ENCODE measurements around the gene XXYLT1. TPM values are rescaled to one million over a fixed set of nuclear protein-coding genes. Genes with fewer than 3 reads are reported as not detected.

Gene XXYLT1
- total RNA-seq, 1 experiment from 2014 or later: 7.3 TPM

DNA sequence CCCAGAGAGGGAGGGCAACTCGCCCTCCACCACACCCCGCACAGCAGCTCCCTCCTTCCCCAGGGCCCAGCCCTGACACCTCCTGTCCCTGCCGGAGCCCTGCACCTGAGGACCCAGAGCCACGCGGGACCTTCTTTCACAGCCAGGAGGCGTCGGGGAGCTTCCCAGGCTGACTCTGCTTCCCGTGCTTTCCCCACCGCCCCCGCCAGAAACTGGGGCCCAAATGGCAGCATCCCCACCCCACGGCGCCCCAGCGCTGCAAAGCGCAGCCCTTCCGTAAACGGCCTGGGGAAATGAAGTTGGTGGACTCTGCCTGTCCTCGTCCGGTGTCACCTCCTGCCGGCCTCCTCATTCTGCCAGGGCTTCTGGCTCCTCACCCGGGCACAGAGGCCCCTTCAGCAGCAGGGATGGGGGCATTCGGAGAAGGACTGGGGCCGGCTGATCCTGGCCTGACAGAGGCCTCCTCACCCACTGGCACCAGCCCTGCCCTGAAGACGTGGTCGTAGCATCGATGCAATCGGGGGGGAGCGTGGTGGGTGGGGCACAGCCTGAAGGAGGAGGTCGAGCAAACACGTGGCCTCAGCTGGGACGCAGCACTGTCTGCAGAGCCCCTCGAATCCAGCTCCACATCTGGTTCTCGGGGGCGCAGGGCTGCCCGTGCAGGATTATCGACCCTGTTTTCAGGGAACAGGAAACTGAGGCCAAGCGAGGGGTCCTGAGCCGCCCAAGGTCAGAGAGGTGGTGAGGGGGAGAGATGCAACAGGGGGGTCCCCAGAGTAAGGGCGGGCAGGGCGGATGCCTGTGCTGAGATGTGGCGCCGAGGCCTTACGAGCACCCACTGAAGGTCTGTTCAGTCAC lies 235.4 kb downstream of the XXYLT1 start:
- Histone ChIP-seq H3K4me3 (ENCODE audit: low read length) (no peak overlapping the region), H4K20me1 (ENCODE audit: insufficient read depth, low read depth, low read length) (no peaks in the 10 kb centered on the region)

GRCh38 chr3:195034541-195034940 lies 236.4 kb downstream of the XXYLT1 start:
- H3K4me3 ChIP-seq (ENCODE audit: low read length): no peak overlapping the region
- H3K36me3 ChIP-seq (ENCODE audit: insufficient read depth, low read length): no peaks in the 10 kb centered on the region

More for the DNA sequence above, 235.4 kb downstream of the XXYLT1 start:
- no peaks in the 10 kb centered on the region for H3K36me3 ChIP-seq (ENCODE audit: insufficient read depth, low read length)
- no peak overlapping the region for H2AFZ ChIP-seq (ENCODE audit: low read length)
- H3K9ac ChIP-seq (ENCODE audit: low read length): no peak overlapping the region
- no peaks in the 10 kb centered on the region for H3K27me3 ChIP-seq (ENCODE audit: low read length)
- no peak overlapping the region for H3K4me2 ChIP-seq (ENCODE audit: low read depth, low read length, poor library complexity, severe bottlenecking)
- H3K79me2 ChIP-seq (ENCODE audit: low read length): no peaks in the 10 kb centered on the region
- DNase-seq: no peak
- peaks cover 10% of the 10 kb centered on the region for H3K4me1 ChIP-seq (ENCODE audit: low read length)
- H3K27ac ChIP-seq (ENCODE audit: low read length): no peak overlapping the region
- no peaks in the 10 kb centered on the region for H3K9me2 ChIP-seq (replicated peaks; ENCODE audit: insufficient read depth, low read length)
- no peaks in the 10 kb centered on the region for H3K9me3 ChIP-seq (ENCODE audit: low read length)

DNA sequence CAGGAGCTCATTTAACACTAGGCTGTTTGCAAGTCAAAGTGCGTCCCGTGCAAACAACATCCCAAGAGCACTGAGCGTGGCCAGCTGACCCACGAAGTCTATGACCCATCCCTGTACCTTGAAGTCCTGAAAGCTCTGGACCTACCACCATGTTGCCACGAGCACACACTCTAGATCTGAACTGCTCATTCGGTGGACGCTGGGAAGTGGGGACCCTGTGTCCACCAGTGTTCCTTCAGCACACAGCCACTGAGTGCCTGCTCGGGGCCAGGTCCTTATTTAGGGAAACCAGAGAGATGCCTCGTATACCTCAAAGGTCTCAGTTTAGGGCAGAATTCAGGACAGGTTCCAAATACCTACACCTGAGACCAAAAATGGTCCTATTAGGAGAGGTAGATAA lies 236.9 kb downstream of the XXYLT1 start:
- no peak for DNase-seq
- no peak overlapping the region for H3K9ac ChIP-seq (ENCODE audit: low read length)
- no peaks in the 10 kb centered on the region for H4K20me1 ChIP-seq (ENCODE audit: insufficient read depth, low read depth, low read length)
- H3K4me3 ChIP-seq (ENCODE audit: low read length): no peak overlapping the region
- H2AFZ ChIP-seq (ENCODE audit: low read length): no peak overlapping the region
- H3K4me2 ChIP-seq (ENCODE audit: low read depth, low read length, poor library complexity, severe bottlenecking): no peak overlapping the region
- H3K79me2 ChIP-seq (ENCODE audit: low read length): no peaks in the 10 kb centered on the region
- no peaks in the 10 kb centered on the region for H3K9me3 ChIP-seq (ENCODE audit: low read length)
- no peak overlapping the region for H3K27ac ChIP-seq (ENCODE audit: low read length)
- H3K36me3 ChIP-seq (ENCODE audit: insufficient read depth, low read length): no peaks in the 10 kb centered on the region
- no peaks in the 10 kb centered on the region for H3K9me2 ChIP-seq (replicated peaks; ENCODE audit: insufficient read depth, low read length)
- no peaks in the 10 kb centered on the region for H3K27me3 ChIP-seq (ENCODE audit: low read length)
- H3K4me1 ChIP-seq (ENCODE audit: low read length): no peaks in the 10 kb centered on the region

More at GRCh38 chr3:195034541-195034940, 236.4 kb downstream of the XXYLT1 start:
- Histone ChIP-seq H3K4me2 (ENCODE audit: low read depth, low read length, poor library complexity, severe bottlenecking) (no peak overlapping the region), H3K4me1 (ENCODE audit: low read length) (peaks cover 2% of the 10 kb centered on the region), H2AFZ (ENCODE audit: low read length) (no peak overlapping the region), H3K27ac (ENCODE audit: low read length) (no peak overlapping the region), H3K27me3 (ENCODE audit: low read length) (no peaks in the 10 kb centered on the region), H4K20me1 (ENCODE audit: insufficient read depth, low read depth, low read length) (no peaks in the 10 kb centered on the region), H3K9me3 (ENCODE audit: low read length) (no peaks in the 10 kb centered on the region), H3K79me2 (ENCODE audit: low read length) (no peaks in the 10 kb centered on the region), H3K9me2 (replicated peaks; ENCODE audit: insufficient read depth, low read length) (no peaks in the 10 kb centered on the region), H3K9ac (ENCODE audit: low read length) (no peak overlapping the region)
- DNase-seq: no peak

DNA sequence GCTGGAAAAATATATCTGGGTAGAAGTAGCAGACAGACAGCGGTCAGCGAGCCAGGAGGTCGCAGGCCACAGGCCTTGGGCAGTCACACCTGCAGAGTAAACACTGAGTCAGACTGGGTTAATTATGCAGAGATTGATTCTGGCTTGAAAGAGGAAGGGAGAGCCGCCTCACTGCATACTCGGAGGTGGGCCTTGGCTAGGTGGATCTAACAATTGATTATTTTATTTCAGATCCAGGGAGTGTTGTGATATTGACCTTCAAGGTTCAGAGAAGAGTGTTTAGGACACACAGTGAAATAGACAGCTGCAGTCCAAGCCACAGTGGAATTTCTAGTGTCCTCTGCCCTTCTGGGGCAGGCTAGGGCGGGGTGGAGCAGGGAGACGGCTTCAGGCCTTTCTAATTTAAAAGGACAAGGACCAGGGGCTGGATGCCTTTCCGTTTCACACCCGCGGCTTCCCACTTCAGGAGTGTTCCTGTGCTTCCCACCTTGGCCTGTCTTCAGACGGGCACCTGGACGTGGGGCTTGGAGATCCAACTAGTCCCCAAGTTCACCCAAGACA lies 237.3 kb downstream of the XXYLT1 start:
- Histone ChIP-seq H3K27me3 (ENCODE audit: low read length) (no peaks in the 10 kb centered on the region), H3K9me3 (ENCODE audit: low read length) (no peaks in the 10 kb centered on the region), H3K4me2 (ENCODE audit: low read depth, low read length, poor library complexity, severe bottlenecking) (no peak overlapping the region), H3K79me2 (ENCODE audit: low read length) (no peaks in the 10 kb centered on the region), H3K4me3 (ENCODE audit: low read length) (no peak overlapping the region), H3K27ac (ENCODE audit: low read length) (no peak overlapping the region), H4K20me1 (ENCODE audit: insufficient read depth, low read depth, low read length) (no peaks in the 10 kb centered on the region), H3K9ac (ENCODE audit: low read length) (no peak overlapping the region), H3K36me3 (ENCODE audit: insufficient read depth, low read length) (no peaks in the 10 kb centered on the region), H3K4me1 (ENCODE audit: low read length) (no peaks in the 10 kb centered on the region), H2AFZ (ENCODE audit: low read length) (no peak overlapping the region), H3K9me2 (replicated peaks; ENCODE audit: insufficient read depth, low read length) (no peaks in the 10 kb centered on the region)
- no peak for DNase-seq

GRCh38 chr3:195032955-195033354 lies 238.0 kb downstream of the XXYLT1 start:
- H3K27me3 ChIP-seq (ENCODE audit: low read length): no peaks in the 10 kb centered on the region
- no peak overlapping the region for H3K4me3 ChIP-seq (ENCODE audit: low read length)
- no peak overlapping the region for H2AFZ ChIP-seq (ENCODE audit: low read length)
- H3K9ac ChIP-seq (ENCODE audit: low read length): no peak overlapping the region
- H3K36me3 ChIP-seq (ENCODE audit: insufficient read depth, low read length): no peaks in the 10 kb centered on the region
- H3K4me2 ChIP-seq (ENCODE audit: low read depth, low read length, poor library complexity, severe bottlenecking): no peak overlapping the region
- no peaks in the 10 kb centered on the region for H3K79me2 ChIP-seq (ENCODE audit: low read length)
- no peak overlapping the region for H3K27ac ChIP-seq (ENCODE audit: low read length)
- DNase-seq: no peak
- no peaks in the 10 kb centered on the region for H3K4me1 ChIP-seq (ENCODE audit: low read length)
- H3K9me3 ChIP-seq (ENCODE audit: low read length): no peaks in the 10 kb centered on the region
- H4K20me1 ChIP-seq (ENCODE audit: insufficient read depth, low read depth, low read length): no peaks in the 10 kb centered on the region
- no peaks in the 10 kb centered on the region for H3K9me2 ChIP-seq (replicated peaks; ENCODE audit: insufficient read depth, low read length)

GRCh38 chr3:195032106-195032759 lies 238.7 kb downstream of the XXYLT1 start:
- no peak overlapping the region for H3K4me2 ChIP-seq (ENCODE audit: low read depth, low read length, poor library complexity, severe bottlenecking)
- no peaks in the 10 kb centered on the region for H3K9me3 ChIP-seq (ENCODE audit: low read length)
- no peak overlapping the region for H2AFZ ChIP-seq (ENCODE audit: low read length)
- DNase-seq: no peak
- no peaks in the 10 kb centered on the region for H3K36me3 ChIP-seq (ENCODE audit: insufficient read depth, low read length)
- H3K9ac ChIP-seq (ENCODE audit: low read length): no peak overlapping the region
- no peaks in the 10 kb centered on the region for H3K27me3 ChIP-seq (ENCODE audit: low read length)
- H3K4me3 ChIP-seq (ENCODE audit: low read length): no peak overlapping the region
- no peaks in the 10 kb centered on the region for H3K4me1 ChIP-seq (ENCODE audit: low read length)
- H4K20me1 ChIP-seq (ENCODE audit: insufficient read depth, low read depth, low read length): no peaks in the 10 kb centered on the region
- no peak overlapping the region for H3K27ac ChIP-seq (ENCODE audit: low read length)
- H3K9me2 ChIP-seq (replicated peaks; ENCODE audit: insufficient read depth, low read length): no peaks in the 10 kb centered on the region
- no peaks in the 10 kb centered on the region for H3K79me2 ChIP-seq (ENCODE audit: low read length)

- Histone ChIP-seq H3K36me3 (ENCODE audit: insufficient read depth, low read length) (no peaks in the 10 kb centered on the region), H3K9me3 (ENCODE audit: low read length) (no peaks in the 10 kb centered on the region), H2AFZ (ENCODE audit: low read length) (no peak overlapping the region), H3K4me3 (ENCODE audit: low read length) (no peak overlapping the region), H3K27me3 (ENCODE audit: low read length) (no peaks in the 10 kb centered on the region), H3K79me2 (ENCODE audit: low read length) (no peaks in the 10 kb centered on the region), H3K4me2 (ENCODE audit: low read depth, low read length, poor library complexity, severe bottlenecking) (no peak overlapping the region), H4K20me1 (ENCODE audit: insufficient read depth, low read depth, low read length) (no peaks in the 10 kb centered on the region), H3K9me2 (replicated peaks; ENCODE audit: insufficient read depth, low read length) (no peaks in the 10 kb centered on the region), H3K4me1 (ENCODE audit: low read length) (no peaks in the 10 kb centered on the region), H3K9ac (ENCODE audit: low read length) (no peak overlapping the region), H3K27ac (ENCODE audit: low read length) (no peak overlapping the region)
- DNase-seq: no peak
Observed at GRCh38 chr3:195031574-195032003, 239.4 kb downstream of the XXYLT1 start.

- Histone ChIP-seq H3K9me2 (replicated peaks; ENCODE audit: insufficient read depth, low read length) (no peaks in the 10 kb centered on the region), H3K27ac (ENCODE audit: low read length) (no peak overlapping the region), H3K79me2 (ENCODE audit: low read length) (no peaks in the 10 kb centered on the region), H3K36me3 (ENCODE audit: insufficient read depth, low read length) (no peaks in the 10 kb centered on the region), H3K9ac (ENCODE audit: low read length) (no peak overlapping the region), H3K4me2 (ENCODE audit: low read depth, low read length, poor library complexity, severe bottlenecking) (no peak overlapping the region), H3K4me1 (ENCODE audit: low read length) (no peaks in the 10 kb centered on the region), H3K27me3 (ENCODE audit: low read length) (no peaks in the 10 kb centered on the region), H4K20me1 (ENCODE audit: insufficient read depth, low read depth, low read length) (no peaks in the 10 kb centered on the region), H3K4me3 (ENCODE audit: low read length) (no peak overlapping the region), H2AFZ (ENCODE audit: low read length) (no peak overlapping the region), H3K9me3 (ENCODE audit: low read length) (no peaks in the 10 kb centered on the region)
- no peak for DNase-seq
Observed at GRCh38 chr3:195030791-195031321, 240.1 kb downstream of the XXYLT1 start.
